ENCODE results near the gene GOLIM4. TPM values are rescaled to one million over a fixed set of nuclear protein-coding genes. Genes with fewer than 3 reads are reported as not detected.

GOLIM4 gene
- total RNA-seq, 1 experiment from 2014 or later = 35.4 TPM

DNA sequence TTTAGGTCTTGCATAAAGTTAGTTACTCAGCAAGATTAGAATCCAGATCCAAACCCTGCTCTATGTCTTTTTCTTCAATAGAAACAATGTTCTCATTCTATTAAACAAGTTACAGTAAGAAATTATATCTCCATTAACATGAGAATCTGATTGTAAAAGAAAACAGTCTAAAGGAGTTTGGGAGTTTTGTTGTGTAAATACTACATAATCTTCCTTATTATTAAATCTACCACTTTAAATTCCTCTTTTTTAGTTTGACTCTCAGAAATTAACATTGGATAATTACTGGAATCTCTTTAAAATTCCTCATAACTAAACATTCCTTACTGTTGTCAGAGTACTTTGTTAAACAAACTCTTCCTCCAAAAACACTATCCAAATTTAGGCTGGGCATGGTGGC is 1.7 kb upstream of the GOLIM4 start:
- H3K4me1 ChIP-seq (ENCODE audit: control insufficient read depth, insufficient read depth, low read length) = peaks cover 25% of the 10 kb centered on the region
- no peaks in the 10 kb centered on the region for H3K27me3 ChIP-seq (ENCODE audit: control insufficient read depth, insufficient read depth, low read length)
- no peaks in the 10 kb centered on the region for H3K36me3 ChIP-seq (ENCODE audit: control insufficient read depth, insufficient read depth, low read length)
- intact Hi-C loops (cut with micrococcal nuclease; ENCODE audit: unreplicated experiment) = no loop called here
- TF ChIP-seq POLR2AphosphoS5 (IDR thresholded peaks at IDR 0.05; ENCODE audit: low read depth, low read length) (no peak), TCF7L2 (IDR thresholded peaks at IDR 0.05; ENCODE audit: low read depth, low read length) (no peak), SIN3A (IDR thresholded peaks at IDR 0.05; ENCODE audit: borderline replicate concordance, insufficient read depth, low read depth, low read length) (no peak)
- TF ChIP-seq, protein P1, sequence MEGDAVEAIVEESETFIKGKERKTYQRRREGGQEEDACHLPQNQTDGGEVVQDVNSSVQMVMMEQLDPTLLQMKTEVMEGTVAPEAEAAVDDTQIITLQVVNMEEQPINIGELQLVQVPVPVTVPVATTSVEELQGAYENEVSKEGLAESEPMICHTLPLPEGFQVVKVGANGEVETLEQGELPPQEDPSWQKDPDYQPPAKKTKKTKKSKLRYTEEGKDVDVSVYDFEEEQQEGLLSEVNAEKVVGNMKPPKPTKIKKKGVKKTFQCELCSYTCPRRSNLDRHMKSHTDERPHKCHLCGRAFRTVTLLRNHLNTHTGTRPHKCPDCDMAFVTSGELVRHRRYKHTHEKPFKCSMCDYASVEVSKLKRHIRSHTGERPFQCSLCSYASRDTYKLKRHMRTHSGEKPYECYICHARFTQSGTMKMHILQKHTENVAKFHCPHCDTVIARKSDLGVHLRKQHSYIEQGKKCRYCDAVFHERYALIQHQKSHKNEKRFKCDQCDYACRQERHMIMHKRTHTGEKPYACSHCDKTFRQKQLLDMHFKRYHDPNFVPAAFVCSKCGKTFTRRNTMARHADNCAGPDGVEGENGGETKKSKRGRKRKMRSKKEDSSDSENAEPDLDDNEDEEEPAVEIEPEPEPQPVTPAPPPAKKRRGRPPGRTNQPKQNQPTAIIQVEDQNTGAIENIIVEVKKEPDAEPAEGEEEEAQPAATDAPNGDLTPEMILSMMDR (IDR thresholded peaks at IDR 0.05) = no peak
- TF ChIP-seq, protein P2, sequence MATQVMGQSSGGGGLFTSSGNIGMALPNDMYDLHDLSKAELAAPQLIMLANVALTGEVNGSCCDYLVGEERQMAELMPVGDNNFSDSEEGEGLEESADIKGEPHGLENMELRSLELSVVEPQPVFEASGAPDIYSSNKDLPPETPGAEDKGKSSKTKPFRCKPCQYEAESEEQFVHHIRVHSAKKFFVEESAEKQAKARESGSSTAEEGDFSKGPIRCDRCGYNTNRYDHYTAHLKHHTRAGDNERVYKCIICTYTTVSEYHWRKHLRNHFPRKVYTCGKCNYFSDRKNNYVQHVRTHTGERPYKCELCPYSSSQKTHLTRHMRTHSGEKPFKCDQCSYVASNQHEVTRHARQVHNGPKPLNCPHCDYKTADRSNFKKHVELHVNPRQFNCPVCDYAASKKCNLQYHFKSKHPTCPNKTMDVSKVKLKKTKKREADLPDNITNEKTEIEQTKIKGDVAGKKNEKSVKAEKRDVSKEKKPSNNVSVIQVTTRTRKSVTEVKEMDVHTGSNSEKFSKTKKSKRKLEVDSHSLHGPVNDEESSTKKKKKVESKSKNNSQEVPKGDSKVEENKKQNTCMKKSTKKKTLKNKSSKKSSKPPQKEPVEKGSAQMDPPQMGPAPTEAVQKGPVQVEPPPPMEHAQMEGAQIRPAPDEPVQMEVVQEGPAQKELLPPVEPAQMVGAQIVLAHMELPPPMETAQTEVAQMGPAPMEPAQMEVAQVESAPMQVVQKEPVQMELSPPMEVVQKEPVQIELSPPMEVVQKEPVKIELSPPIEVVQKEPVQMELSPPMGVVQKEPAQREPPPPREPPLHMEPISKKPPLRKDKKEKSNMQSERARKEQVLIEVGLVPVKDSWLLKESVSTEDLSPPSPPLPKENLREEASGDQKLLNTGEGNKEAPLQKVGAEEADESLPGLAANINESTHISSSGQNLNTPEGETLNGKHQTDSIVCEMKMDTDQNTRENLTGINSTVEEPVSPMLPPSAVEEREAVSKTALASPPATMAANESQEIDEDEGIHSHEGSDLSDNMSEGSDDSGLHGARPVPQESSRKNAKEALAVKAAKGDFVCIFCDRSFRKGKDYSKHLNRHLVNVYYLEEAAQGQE (IDR thresholded peaks at IDR 0.05; ENCODE audit: insufficient read depth in 1 of 2, low read depth in 2 of 2, low read length in 1 of 2) = no peak
- BruUV-seq (replicated peaks) = no TSS peak
- H3K4me3 ChIP-seq (ENCODE audit: low read depth in 2 of 2, low read length in 2 of 2) = no peak overlapping the region
- DNase-seq (ENCODE audit: low read depth, low spot score) = no peak
- no peaks in the 10 kb centered on the region for H3K9me3 ChIP-seq (ENCODE audit: control insufficient read depth, insufficient read depth, low read depth, low read length)
- no peak overlapping the region for H3K27ac ChIP-seq (ENCODE audit: low read length)
- CTCF ChIA-PET = no interaction called here
- POLR2A ChIA-PET = no interaction called here
- in situ Hi-C loops (cut with HindIII; ENCODE audit: low pct_unique_long_range_greater_than_20kb, low sequenced_read_pairs) = no loop called here
- ATAC-seq = no peak

DNA sequence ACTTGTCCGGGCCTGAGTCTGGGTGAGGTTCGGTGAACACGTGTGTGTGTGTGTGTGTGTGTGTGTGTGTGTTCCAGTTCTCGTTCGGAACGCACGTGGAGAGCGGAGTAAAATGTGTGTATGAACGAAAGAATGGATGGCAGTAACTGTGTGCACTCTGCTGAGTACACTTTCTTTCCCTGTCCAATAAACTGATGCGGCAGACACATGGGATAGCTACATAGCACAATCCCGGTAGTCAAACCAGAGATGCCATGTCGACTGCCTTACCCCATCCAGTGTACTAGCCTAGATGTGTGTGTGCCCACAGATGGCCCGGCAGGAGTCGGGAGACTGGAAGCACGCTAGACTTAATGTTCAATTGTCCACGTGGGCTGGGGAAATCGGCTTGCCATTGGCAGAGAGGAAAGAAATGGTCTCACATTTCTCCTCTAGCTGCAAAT is 507 bp upstream of the GOLIM4 start:
- ChIA-PET POLR2A (interaction anchor here (0.6 kb wide), 2 partner anchors 64 to 1871 kb away, joined by 3 to 4 read pairs; no protein-coding TSS in a partner anchor), CTCF (interaction anchor here (0.9 to 1.2 kb wide), 2 partner anchors 38 to 48 kb away, joined by 4 to 9 read pairs; no protein-coding TSS in a partner anchor)
- DNase-seq (ENCODE audit: low read depth, low spot score) = peak; percentile 80
- Histone ChIP-seq H3K9me3 (ENCODE audit: control insufficient read depth, insufficient read depth, low read depth, low read length) (no peaks in the 10 kb centered on the region), H3K36me3 (ENCODE audit: control insufficient read depth, insufficient read depth, low read length) (no peaks in the 10 kb centered on the region), H3K27ac (ENCODE audit: low read length) (peak overlapping the region; percentile 87), H3K4me3 (ENCODE audit: low read depth in 2 of 2, low read length in 2 of 2) (peak overlapping the region; percentile 81 to 85), H3K27me3 (ENCODE audit: control insufficient read depth, insufficient read depth, low read length) (no peaks in the 10 kb centered on the region), H3K4me1 (ENCODE audit: control insufficient read depth, insufficient read depth, low read length) (peaks cover 35% of the 10 kb centered on the region)
- peak; percentile 63 for ATAC-seq
- no TSS peak for BruUV-seq (replicated peaks)
- in situ Hi-C loops (cut with HindIII; ENCODE audit: low pct_unique_long_range_greater_than_20kb, low sequenced_read_pairs) = no loop called here
- intact Hi-C loops (cut with micrococcal nuclease; ENCODE audit: unreplicated experiment) = no loop called here
- TF ChIP-seq, protein P1 (IDR thresholded peaks at IDR 0.05) = no peak
- TF ChIP-seq, protein P2 (IDR thresholded peaks at IDR 0.05; ENCODE audit: insufficient read depth in 1 of 2, low read depth in 2 of 2, low read length in 1 of 2) = no peak
- 0 out of 2 replicates have a peak, but pooled peaks have one; percentile 4 for TF ChIP-seq SIN3A (IDR thresholded peaks at IDR 0.05; ENCODE audit: borderline replicate concordance, insufficient read depth, low read depth, low read length)
- TF ChIP-seq TCF7L2 (IDR thresholded peaks at IDR 0.05; ENCODE audit: low read depth, low read length) = no peak

All from Panc1 (cell line).